ENCODE data around the gene HAP1.
"Not testable (repeated sequence)": the region's sequence is repeated elsewhere in the genome, so short reads cannot be mapped to it uniquely, and the experiment has no call there.

GRCh38 chr17:41776262-41776900 lies 41.9 kb upstream of the HAP1 start:
- TF ChIP-seq EZH2 (IDR thresholded peaks at IDR 0.05; ENCODE audit: insufficient read depth, poor library complexity, severe bottlenecking); EZH2phosphoT487 (IDR thresholded peaks at IDR 0.05; ENCODE audit: insufficient read depth, low read depth): not testable (repeated sequence)
